NT2/D1 (cell line): ENCODE data around the gene SNX6.
"Not testable (repeated sequence)": the region's sequence is repeated elsewhere in the genome, so short reads cannot be mapped to it uniquely, and the experiment has no call there.

Experiments used
- DNase-seq: peaks from one replicate; pipeline ENCODE4 v3.0.0-alpha.2; 2011; ENCODE audit warnings: low read depth, low spot score
- H3K27me3 ChIP-seq: 2 replicates; pipeline ENCODE4 v1.6.0; 2011; ENCODE audit warnings: mild to moderate bottlenecking; ENCODE audit not compliant: insufficient read length, insufficient read depth
- H3K36me3 ChIP-seq: 2 replicates; pipeline ENCODE4 v1.6.1; 2011; ENCODE audit warnings: mild to moderate bottlenecking, low read length, mixed read lengths; ENCODE audit not compliant: insufficient read depth, insufficient read length
- H3K4me1 ChIP-seq: 2 replicates; pipeline ENCODE4 v1.5.1; 2011; ENCODE audit not compliant: insufficient read depth, insufficient read length
- H3K4me3 ChIP-seq: 2 replicates; pipeline ENCODE4 v1.5.1; 2011; ENCODE audit warnings: low read depth; ENCODE audit not compliant: insufficient read length
- H3K9ac ChIP-seq: 2 replicates; pipeline ENCODE4 v1.6.0; 2011; ENCODE audit warnings: low read depth; ENCODE audit not compliant: insufficient read length
- H3K9me3 ChIP-seq: 2 replicates; pipeline ENCODE4 v1.5.1; 2011; ENCODE audit warnings: mild to moderate bottlenecking, low read length; ENCODE audit not compliant: insufficient read depth
- SUZ12 ChIP-seq: IDR thresholded peaks from 2 replicates; pipeline ENCODE4 v1.6.1; 2011; ENCODE audit not compliant: insufficient read length, insufficient read depth; ENCODE audit errors: extremely low read depth
- YY1 ChIP-seq: IDR thresholded peaks from 2 replicates; pipeline ENCODE4 v1.6.1; 2011; ENCODE audit not compliant: insufficient read length, insufficient read depth
- ZNF274 ChIP-seq: IDR thresholded peaks from 2 replicates; pipeline ENCODE4 v1.6.1; 2011; ENCODE audit warnings: mild to moderate bottlenecking, low read depth, low read length

Gene SNX6

DNA sequence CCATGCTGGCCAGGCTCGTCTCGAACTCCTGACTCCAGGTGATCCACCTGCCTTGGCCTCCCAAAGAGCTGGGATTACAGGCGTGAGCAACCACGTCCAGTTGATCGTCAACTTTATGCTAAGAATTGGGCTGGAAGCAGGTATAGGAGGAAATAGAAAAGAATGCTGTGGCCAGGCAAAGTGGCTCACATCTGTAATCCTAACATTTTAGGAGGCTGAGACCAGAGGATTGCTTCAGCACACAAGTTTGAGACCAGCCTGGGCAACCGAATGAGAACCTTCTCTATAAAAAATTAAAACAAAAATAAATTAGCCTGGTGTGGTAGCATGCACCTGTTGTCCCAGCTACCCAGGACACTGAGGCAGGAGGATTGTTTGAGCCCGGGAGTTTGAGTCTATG lies 37.1 kb upstream of the SNX6 start:
- H3K9me3 ChIP-seq, result no peaks in the 10 kb centered on the region
- DNase-seq, result no peak
- no peak for TF ChIP-seq YY1
- no peak for TF ChIP-seq SUZ12
- no peak for TF ChIP-seq ZNF274
- no peaks in the 10 kb centered on the region for H3K36me3 ChIP-seq
- no peaks in the 10 kb centered on the region for H3K4me1 ChIP-seq
- no peaks in the 10 kb centered on the region for H3K27me3 ChIP-seq
- no peak overlapping the region for H3K4me3 ChIP-seq
- no peak overlapping the region for H3K9ac ChIP-seq

DNA sequence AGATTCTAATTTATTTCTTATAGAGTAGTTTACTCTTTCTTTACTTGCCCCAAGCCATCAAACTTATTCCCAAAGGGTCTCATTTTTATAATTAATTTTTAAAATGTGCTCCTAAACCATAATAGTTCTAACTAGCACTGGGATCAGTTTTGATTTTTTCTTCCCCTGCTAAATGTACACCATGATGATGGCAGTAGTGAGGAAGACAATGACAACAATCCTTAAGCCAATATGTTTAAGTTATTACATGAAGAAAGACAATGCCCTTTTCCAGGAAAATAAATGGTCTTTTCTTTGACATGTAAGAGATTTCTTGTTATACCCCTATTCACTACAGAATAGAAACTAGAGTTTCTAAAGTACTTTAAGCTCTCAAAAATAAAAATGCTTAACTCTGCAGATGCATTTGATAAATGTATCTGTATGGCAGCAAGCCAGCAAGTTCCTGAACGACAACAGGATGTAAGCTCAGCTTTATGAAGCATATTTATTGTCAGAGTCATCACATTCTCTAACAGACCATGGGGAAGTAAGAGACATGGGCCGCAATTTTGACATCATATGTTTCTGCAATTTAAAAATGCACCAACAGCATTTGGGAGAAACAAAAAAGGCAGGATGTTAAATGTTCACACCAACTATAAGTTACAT lies 36.0 kb upstream of the SNX6 start:
- Histone ChIP-seq H3K27me3 (no peaks in the 10 kb centered on the region), H3K4me3 (no peak overlapping the region), H3K36me3 (no peaks in the 10 kb centered on the region), H3K9ac (no peak overlapping the region), H3K4me1 (no peaks in the 10 kb centered on the region), H3K9me3 (no peaks in the 10 kb centered on the region)
- no peak for TF ChIP-seq YY1
- TF ChIP-seq SUZ12, result no peak
- no peak for TF ChIP-seq ZNF274
- no peak for DNase-seq

DNA sequence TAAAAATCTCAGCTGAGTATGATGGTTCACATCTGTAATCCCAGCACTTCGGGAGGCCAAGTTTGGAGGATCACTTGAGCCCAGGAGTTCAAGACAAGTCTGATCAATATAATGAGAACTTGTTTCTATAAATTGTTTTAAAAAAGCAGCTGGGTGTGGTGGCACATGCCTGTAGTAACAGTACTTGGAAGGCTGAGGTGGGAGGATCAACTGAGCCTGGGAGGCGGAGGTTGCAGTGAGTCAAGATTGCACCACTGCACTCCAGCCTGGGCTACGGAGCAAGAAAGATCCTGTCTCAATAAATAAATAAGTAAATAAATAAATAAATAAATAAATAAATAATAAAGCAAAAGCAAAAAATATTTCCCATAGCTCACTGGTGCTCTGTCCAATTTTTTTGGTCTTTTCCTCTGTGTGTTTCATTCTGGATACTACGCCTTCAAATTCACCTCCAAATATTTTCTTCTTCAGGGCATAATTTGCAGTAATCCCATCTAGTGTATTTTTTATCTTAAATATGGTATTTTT lies 32.7 kb upstream of the SNX6 start:
- Histone ChIP-seq H3K4me1 (no peaks in the 10 kb centered on the region), H3K36me3 (no peaks in the 10 kb centered on the region), H3K27me3 (no peaks in the 10 kb centered on the region), H3K9ac (no peak overlapping the region), H3K9me3 (no peaks in the 10 kb centered on the region), H3K4me3 (no peak overlapping the region)
- no peak for DNase-seq
- TF ChIP-seq YY1 (no peak), ZNF274 (no peak), SUZ12 (no peak)

DNA sequence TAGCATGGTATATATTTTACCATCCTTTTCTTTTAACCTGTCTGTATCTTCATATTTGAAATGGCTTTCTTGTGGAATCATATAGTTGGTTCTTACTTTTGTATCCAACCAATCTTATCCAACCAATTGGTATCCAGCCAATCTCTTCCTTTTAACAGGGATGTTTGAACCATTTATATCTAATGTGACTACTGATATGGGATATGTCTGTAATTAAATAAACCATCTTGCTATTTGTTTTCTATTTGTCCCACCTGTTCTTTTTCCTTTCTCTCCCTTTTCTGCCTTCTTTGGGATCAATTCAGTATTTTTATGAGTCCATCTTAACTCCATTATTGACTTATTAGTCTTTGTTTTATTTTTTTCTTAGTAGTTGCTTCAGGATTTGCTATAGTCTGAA lies 30.8 kb upstream of the SNX6 start:
- no peak for DNase-seq
- TF ChIP-seq YY1 (no peak), SUZ12 (no peak), ZNF274 (no peak)
- Histone ChIP-seq H3K9me3 (no peaks in the 10 kb centered on the region), H3K4me1 (no peaks in the 10 kb centered on the region), H3K27me3 (no peaks in the 10 kb centered on the region), H3K36me3 (no peaks in the 10 kb centered on the region), H3K9ac (no peak overlapping the region), H3K4me3 (no peak overlapping the region)

DNA sequence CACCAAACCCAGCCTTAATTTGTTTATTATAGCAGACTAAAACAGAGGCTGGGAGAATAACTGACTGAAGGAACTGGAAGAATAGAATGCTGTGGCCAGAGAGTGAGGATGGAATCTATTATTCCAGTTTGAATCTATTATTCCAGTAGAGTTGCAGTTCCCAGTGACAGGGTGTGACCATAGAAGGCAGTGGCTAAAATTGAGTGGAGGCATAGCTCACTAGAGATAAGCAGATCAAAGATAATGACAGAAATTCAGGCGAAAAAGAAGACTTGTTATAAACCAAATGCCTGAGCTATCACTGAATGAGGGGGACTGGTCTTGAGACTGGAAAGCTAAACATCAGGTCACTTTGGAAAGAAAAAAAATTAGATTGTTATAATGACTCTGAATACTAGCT lies 26.0 kb upstream of the SNX6 start:
- no peaks in the 10 kb centered on the region for H3K36me3 ChIP-seq
- no peaks in the 10 kb centered on the region for H3K27me3 ChIP-seq
- DNase-seq, result no peak
- no peak overlapping the region for H3K4me3 ChIP-seq
- H3K9ac ChIP-seq, result no peak overlapping the region
- H3K9me3 ChIP-seq, result no peaks in the 10 kb centered on the region
- no peaks in the 10 kb centered on the region for H3K4me1 ChIP-seq
- TF ChIP-seq YY1, result no peak
- TF ChIP-seq ZNF274, result no peak
- no peak for TF ChIP-seq SUZ12

DNA sequence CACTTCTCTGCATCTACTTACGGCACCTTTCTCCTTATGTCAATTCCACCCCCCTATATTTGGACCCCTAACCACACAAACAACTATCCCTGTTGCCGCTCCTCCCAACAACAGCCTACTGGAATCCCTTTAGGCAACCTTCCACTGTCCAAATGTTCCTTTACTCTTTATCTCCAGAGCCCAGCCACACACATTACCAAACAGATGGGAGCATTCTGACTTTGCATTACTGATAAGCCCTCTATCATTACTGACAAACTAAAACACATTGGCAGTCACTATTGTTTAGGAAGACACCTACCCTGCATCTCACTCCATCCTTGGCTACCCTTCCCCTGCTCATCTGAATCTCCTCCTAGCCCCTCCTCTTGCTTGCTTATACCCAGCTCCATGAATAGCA lies 23.1 kb upstream of the SNX6 start:
- H3K4me1 ChIP-seq, DNase-seq, H3K4me3 ChIP-seq, H3K36me3 ChIP-seq, H3K27me3 ChIP-seq, H3K9me3 ChIP-seq, H3K9ac ChIP-seq: not testable (repeated sequence)

DNA sequence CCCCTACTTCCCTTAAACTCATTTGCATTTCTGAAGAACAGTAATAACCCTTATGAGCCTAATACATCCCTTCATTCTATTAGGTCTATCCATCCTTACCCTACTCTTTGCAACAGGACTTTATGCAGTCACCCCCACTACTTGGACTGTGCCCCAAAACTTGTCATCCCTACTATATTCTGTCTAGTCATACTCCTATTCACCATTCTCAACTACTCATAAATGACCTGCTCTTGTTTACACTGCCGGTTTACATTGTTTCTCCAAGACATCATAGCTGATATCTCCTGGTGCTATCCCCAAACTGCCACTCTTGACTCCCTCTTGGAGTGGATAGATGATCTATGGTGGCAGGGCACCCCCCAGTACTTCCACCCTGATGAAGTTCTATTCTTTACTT lies 22.4 kb upstream of the SNX6 start:
- H3K4me1 ChIP-seq, H3K36me3 ChIP-seq, H3K4me3 ChIP-seq, H3K9ac ChIP-seq, H3K27me3 ChIP-seq, H3K9me3 ChIP-seq, DNase-seq: not testable (repeated sequence)

DNA sequence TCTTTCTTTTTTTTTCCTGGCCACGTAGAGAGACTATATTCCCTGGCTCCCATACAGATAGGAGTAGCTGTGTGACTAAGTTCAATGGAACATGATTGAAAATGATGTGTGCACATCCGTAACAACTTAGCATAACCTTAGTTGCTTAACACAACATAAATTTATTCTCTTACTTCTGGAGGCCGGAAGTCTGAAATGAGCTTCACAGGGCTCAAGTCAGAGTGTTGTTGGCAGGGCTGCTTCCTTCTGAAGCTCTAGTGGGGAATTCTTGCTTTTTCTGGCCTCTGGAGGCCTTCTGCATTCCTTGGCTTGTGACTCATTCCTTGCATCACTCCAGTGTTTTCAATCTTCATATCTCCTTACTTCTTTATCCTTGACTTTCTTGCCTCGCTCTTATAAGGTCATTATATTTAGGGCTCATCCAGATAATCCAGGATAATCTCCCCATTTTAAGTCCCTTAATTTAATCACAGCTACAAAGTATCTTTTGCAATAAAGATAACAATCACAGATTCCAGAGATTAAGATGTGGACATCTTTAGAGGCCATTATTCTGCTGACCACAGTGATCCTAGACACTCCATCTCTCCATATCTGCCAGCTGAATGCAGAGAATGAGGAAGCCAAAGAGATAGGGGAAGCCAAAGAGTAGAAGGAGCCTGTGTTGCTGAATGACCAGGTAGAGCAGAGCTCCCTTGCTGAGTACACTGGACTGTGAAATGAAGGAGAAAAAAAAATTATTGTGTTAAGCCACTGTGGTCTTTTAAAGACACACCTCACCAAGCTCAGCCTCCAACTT lies 21.0 kb upstream of the SNX6 start:
- H3K36me3 ChIP-seq, result no peaks in the 10 kb centered on the region
- no peaks in the 10 kb centered on the region for H3K27me3 ChIP-seq
- no peak for DNase-seq
- H3K4me3 ChIP-seq, result no peak overlapping the region
- H3K9me3 ChIP-seq, result no peaks in the 10 kb centered on the region
- no peak for TF ChIP-seq SUZ12
- no peak for TF ChIP-seq ZNF274
- no peak for TF ChIP-seq YY1
- H3K9ac ChIP-seq, result no peak overlapping the region
- H3K4me1 ChIP-seq, result no peaks in the 10 kb centered on the region

DNA sequence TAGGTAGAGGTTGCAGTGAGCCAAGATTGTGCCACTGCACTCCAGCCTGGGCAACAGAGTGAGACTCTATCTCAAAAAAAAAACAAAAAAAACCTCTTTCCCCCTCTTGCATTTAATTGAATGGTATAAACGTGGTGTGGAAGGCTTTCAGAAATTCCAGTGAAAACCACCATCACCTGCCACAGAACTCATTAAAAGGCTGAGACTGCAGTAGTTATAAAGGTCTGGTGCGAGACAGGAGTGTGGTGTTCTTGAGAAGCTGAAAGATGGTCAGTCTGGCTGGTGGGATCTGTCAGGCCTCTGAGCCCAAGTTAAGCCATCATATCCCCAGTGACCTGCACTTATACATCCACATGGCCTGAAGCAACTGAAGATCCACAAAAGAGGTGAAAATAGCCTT lies 20.1 kb upstream of the SNX6 start:
- H3K27me3 ChIP-seq, DNase-seq, H3K4me1 ChIP-seq, H3K36me3 ChIP-seq, H3K4me3 ChIP-seq, H3K9me3 ChIP-seq, H3K9ac ChIP-seq: not testable (repeated sequence)
